ENCODE data around the gene NLRP7. TPM values are rescaled to one million over a fixed set of nuclear protein-coding genes. Genes with fewer than 3 reads are reported as not detected.
"Not testable (repeated sequence)": the region's sequence is repeated elsewhere in the genome, so short reads cannot be mapped to it uniquely, and the experiment has no call there.

NLRP7 gene
- total and polyA plus RNA-seq, 2 donors (not counting 3 experiments of a cell fraction or from before 2014, with no cell fraction given) = not detected

GRCh38 chr19:54995561-54995960 lies 48.2 kb upstream of the NLRP7 start:
- no peak for DNase-seq (ENCODE audit: low read depth, low spot score)
- no peaks in the 10 kb centered on the region for H3K79me2 ChIP-seq (ENCODE audit: control insufficient read depth, insufficient read depth, low read length)
- no peaks in the 10 kb centered on the region for H3K9me1 ChIP-seq (replicated peaks; ENCODE audit: control insufficient read depth, extremely low read depth, insufficient read depth, low read length)
- H3K4me3 ChIP-seq (replicated peaks in 1 of 3; ENCODE audit: insufficient read depth in 1 of 3, low read depth in 1 of 3, low read length in 3 of 3) = no peak overlapping the region
- no peak for TF ChIP-seq EZH2 (IDR thresholded peaks at IDR 0.05; ENCODE audit: borderline replicate concordance, low read depth, low read length, severe bottlenecking)
- no peak for TF ChIP-seq JUN (IDR thresholded peaks at IDR 0.05; ENCODE audit: borderline replicate concordance, insufficient read depth, insufficient read length, low read depth)
- no peak for TF ChIP-seq FOS (IDR thresholded peaks at IDR 0.05; ENCODE audit: borderline replicate concordance, insufficient read depth, low read length)
- TF ChIP-seq, protein P1, sequence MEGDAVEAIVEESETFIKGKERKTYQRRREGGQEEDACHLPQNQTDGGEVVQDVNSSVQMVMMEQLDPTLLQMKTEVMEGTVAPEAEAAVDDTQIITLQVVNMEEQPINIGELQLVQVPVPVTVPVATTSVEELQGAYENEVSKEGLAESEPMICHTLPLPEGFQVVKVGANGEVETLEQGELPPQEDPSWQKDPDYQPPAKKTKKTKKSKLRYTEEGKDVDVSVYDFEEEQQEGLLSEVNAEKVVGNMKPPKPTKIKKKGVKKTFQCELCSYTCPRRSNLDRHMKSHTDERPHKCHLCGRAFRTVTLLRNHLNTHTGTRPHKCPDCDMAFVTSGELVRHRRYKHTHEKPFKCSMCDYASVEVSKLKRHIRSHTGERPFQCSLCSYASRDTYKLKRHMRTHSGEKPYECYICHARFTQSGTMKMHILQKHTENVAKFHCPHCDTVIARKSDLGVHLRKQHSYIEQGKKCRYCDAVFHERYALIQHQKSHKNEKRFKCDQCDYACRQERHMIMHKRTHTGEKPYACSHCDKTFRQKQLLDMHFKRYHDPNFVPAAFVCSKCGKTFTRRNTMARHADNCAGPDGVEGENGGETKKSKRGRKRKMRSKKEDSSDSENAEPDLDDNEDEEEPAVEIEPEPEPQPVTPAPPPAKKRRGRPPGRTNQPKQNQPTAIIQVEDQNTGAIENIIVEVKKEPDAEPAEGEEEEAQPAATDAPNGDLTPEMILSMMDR (IDR thresholded peaks at IDR 0.05; ENCODE audit: extremely low read depth in 1 of 2, insufficient read depth in 1 of 2, low read depth in 1 of 2, low read length in 2 of 2) = no peak
- BruUV-seq (replicated peaks) = no TSS peak
- no peaks in the 10 kb centered on the region for H3K4me1 ChIP-seq (ENCODE audit: control insufficient read depth, extremely low read depth, insufficient read depth, low read length)
- H3K27me3 ChIP-seq (ENCODE audit: control insufficient read depth in 2 of 2, insufficient read depth in 2 of 2, low read length in 2 of 2) = no peaks in the 10 kb centered on the region
- H4K20me1 ChIP-seq (replicated peaks; ENCODE audit: control insufficient read depth, extremely low read depth, insufficient read depth, low read length) = no peaks in the 10 kb centered on the region
- POLR2A ChIA-PET = no interaction called here
- no peaks in the 10 kb centered on the region for H3K36me3 ChIP-seq (ENCODE audit: control insufficient read depth in 2 of 2, extremely low read depth in 1 of 2, insufficient read depth in 2 of 2, low read length in 2 of 2)
- H3K4me2 ChIP-seq (ENCODE audit: insufficient read depth, low read length) = no peak overlapping the region
- no peak overlapping the region for H3K27ac ChIP-seq (ENCODE audit: insufficient read depth, low read depth, low read length)
- H3K9me3 ChIP-seq (replicated peaks; ENCODE audit: control insufficient read depth, insufficient read depth, low read length) = no peaks in the 10 kb centered on the region
- H2AFZ ChIP-seq (ENCODE audit: low read depth, low read length) = no peak overlapping the region
- intact Hi-C loops (cut with micrococcal nuclease) = no loop called here
- FAIRE-seq = no peak
- CTCF ChIA-PET = no interaction called here
- H3K9ac ChIP-seq (replicated peaks; ENCODE audit: extremely low read depth, insufficient read depth, low read length) = no peak overlapping the region
- dilution Hi-C loops (cut with MboI; ENCODE audit: extremely low pct_ligation_motif_present, low sequenced_read_pairs) = no loop called here

DNA sequence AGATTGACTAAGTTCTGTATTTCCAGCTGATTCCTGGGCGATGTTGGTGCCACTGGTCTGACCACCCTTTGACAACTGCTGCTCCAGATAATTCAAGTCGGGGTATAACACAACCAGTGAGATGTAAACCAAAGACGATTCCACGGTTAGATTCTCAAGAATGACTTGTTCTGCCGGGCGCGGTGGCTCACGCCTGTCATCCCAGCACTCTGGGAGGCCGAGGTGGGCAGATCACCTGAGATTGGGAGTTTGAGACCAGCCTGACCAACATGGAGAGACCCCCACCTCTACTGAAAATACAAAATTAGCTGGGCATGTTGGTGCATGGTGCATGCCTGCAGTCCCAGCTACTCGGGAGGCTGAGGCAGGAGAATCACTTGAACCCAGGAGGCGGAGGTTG lies 42.2 kb upstream of the NLRP7 start:
- H3K9me1 ChIP-seq (replicated peaks; ENCODE audit: control insufficient read depth, extremely low read depth, insufficient read depth, low read length); H3K27me3 ChIP-seq (ENCODE audit: control insufficient read depth in 2 of 2, insufficient read depth in 2 of 2, low read length in 2 of 2); H3K27ac ChIP-seq (ENCODE audit: insufficient read depth, low read depth, low read length); H3K4me1 ChIP-seq (ENCODE audit: control insufficient read depth, extremely low read depth, insufficient read depth, low read length); H3K9ac ChIP-seq (replicated peaks; ENCODE audit: extremely low read depth, insufficient read depth, low read length); H3K79me2 ChIP-seq (ENCODE audit: control insufficient read depth, insufficient read depth, low read length); FAIRE-seq; CTCF ChIA-PET; H3K36me3 ChIP-seq (ENCODE audit: control insufficient read depth in 2 of 2, extremely low read depth in 1 of 2, insufficient read depth in 2 of 2, low read length in 2 of 2); H2AFZ ChIP-seq (ENCODE audit: low read depth, low read length); dilution Hi-C loops (cut with MboI; ENCODE audit: extremely low pct_ligation_motif_present, low sequenced_read_pairs); H3K4me2 ChIP-seq (ENCODE audit: insufficient read depth, low read length); POLR2A ChIA-PET; BruUV-seq (replicated peaks); H3K9me3 ChIP-seq (replicated peaks; ENCODE audit: control insufficient read depth, insufficient read depth, low read length); H3K4me3 ChIP-seq (replicated peaks in 1 of 3; ENCODE audit: insufficient read depth in 1 of 3, low read depth in 1 of 3, low read length in 3 of 3); DNase-seq (ENCODE audit: low read depth, low spot score); H4K20me1 ChIP-seq (replicated peaks; ENCODE audit: control insufficient read depth, extremely low read depth, insufficient read depth, low read length); intact Hi-C loops (cut with micrococcal nuclease): not testable (repeated sequence)

DNA sequence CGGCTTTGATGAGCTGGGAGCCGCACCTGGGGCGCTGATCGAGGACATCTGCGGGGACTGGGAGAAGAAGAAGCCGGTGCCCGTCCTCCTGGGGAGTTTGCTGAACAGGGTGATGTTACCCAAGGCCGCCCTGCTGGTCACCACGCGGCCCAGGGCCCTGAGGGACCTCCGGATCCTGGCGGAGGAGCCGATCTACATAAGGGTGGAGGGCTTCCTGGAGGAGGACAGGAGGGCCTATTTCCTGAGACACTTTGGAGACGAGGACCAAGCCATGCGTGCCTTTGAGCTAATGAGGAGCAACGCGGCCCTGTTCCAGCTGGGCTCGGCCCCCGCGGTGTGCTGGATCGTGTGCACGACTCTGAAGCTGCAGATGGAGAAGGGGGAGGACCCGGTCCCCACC lies 35.2 kb upstream of the NLRP7 start:
- H3K36me3 ChIP-seq (ENCODE audit: control insufficient read depth in 2 of 2, extremely low read depth in 1 of 2, insufficient read depth in 2 of 2, low read length in 2 of 2); BruUV-seq (replicated peaks); FAIRE-seq; H4K20me1 ChIP-seq (replicated peaks; ENCODE audit: control insufficient read depth, extremely low read depth, insufficient read depth, low read length); H2AFZ ChIP-seq (ENCODE audit: low read depth, low read length); H3K9me1 ChIP-seq (replicated peaks; ENCODE audit: control insufficient read depth, extremely low read depth, insufficient read depth, low read length); POLR2A ChIA-PET; H3K9me3 ChIP-seq (replicated peaks; ENCODE audit: control insufficient read depth, insufficient read depth, low read length); H3K4me3 ChIP-seq (replicated peaks in 1 of 3; ENCODE audit: insufficient read depth in 1 of 3, low read depth in 1 of 3, low read length in 3 of 3); H3K4me1 ChIP-seq (ENCODE audit: control insufficient read depth, extremely low read depth, insufficient read depth, low read length); DNase-seq (ENCODE audit: low read depth, low spot score); H3K79me2 ChIP-seq (ENCODE audit: control insufficient read depth, insufficient read depth, low read length); H3K4me2 ChIP-seq (ENCODE audit: insufficient read depth, low read length); H3K27ac ChIP-seq (ENCODE audit: insufficient read depth, low read depth, low read length); CTCF ChIA-PET; H3K9ac ChIP-seq (replicated peaks; ENCODE audit: extremely low read depth, insufficient read depth, low read length); dilution Hi-C loops (cut with MboI; ENCODE audit: extremely low pct_ligation_motif_present, low sequenced_read_pairs); H3K27me3 ChIP-seq (ENCODE audit: control insufficient read depth in 2 of 2, insufficient read depth in 2 of 2, low read length in 2 of 2); intact Hi-C loops (cut with micrococcal nuclease): not testable (repeated sequence)
